ENCODE data around the gene GPR4.

DNA sequence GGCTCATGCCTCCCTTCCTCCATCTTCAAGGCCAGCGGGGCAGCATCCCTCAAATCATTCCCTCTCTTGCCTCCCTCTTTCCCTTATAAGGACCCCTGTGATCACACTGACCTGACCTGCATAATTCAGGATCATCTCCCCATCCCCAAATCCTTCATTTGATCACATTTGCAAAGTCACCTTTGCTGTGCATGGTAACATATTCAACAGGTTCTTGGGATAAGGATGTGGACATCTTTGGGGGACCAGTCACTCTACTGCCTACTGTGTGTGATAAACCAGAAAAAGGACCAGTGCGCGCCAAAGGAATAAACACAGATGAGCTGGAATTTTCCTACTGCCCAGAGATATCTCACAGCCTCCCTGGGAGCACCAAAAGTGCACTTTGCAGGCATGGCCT lies 25.3 kb downstream of the GPR4 start:
- no peak for TF ChIP-seq RAD21 (IDR thresholded peaks at IDR 0.05; ENCODE audit: low read depth)
- TF ChIP-seq, protein P1, sequence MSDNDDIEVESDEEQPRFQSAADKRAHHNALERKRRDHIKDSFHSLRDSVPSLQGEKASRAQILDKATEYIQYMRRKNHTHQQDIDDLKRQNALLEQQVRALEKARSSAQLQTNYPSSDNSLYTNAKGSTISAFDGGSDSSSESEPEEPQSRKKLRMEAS (IDR thresholded peaks at IDR 0.05) = no peak
- no peak for TF ChIP-seq YY1 (IDR thresholded peaks at IDR 0.05; ENCODE audit: low read depth)
